HCT116 (cell line): ENCODE measurements around the gene WDHD1. TPM values are rescaled to one million over a fixed set of nuclear protein-coding genes. Genes with fewer than 3 reads are reported as not detected.

Experiments
- ATAC-seq: fragments of 200-7000 bp; cut with Tn5 transposase; 2 replicates; pipeline ENCODE4 v1.9.1; 2020; ENCODE audit warnings: mild to moderate bottlenecking, moderate library complexity
- BruUV-seq: library from RNA; stranded (reverse); fragments of 400-500 nt; replicated peaks from 2 replicates; lab custom pipeline; 2021; lab: Mats Ljungman, UMichigan
- CTCF ChIA-PET: fragments of 300-600 bp; sonication (Branson Sonifier 250); formaldehyde crosslinking; loops from one replicate; lab custom pipeline; 2021; ENCODE audit warnings: antibody characterized with exemption; lab: Charles Lee
- POLR2A ChIA-PET: fragments of 300-600, 350-600 bp; sonication (Branson Sonifier 250); formaldehyde crosslinking; loops from one replicate; lab custom pipeline; 2021; ENCODE audit warnings: antibody characterized with exemption; lab: Charles Lee
- RAD21 ChIA-PET, 2 experiments: fragments of 300-600 bp; sonication (Branson Sonifier 250); formaldehyde crosslinking; loops; one replicate each; lab custom pipeline; 2023; ENCODE audit warnings: low total read pairs in 2 of 2; ENCODE audit not compliant: uncharacterized antibody in 2 of 2, unreplicated experiment in 2 of 2, low non-redundant PET in 1 of 2; lab: Charles Lee
- DNase-seq: peaks from one replicate; pipeline ENCODE4 v3.0.0-alpha.2; 2010; ENCODE audit warnings: low read depth, low spot score
- H2AFZ ChIP-seq: fragments of 200-600 bp; shearing (Covaris generic), sonication (generic); 2 replicates; pipeline ENCODE4 v1.6.1; 2017; ENCODE audit warnings: low read depth, mixed run types, mixed read lengths, antibody characterized with exemption, low read length; ENCODE audit not compliant: poor library complexity, severe bottlenecking
- H3K27ac ChIP-seq: 2 replicates; pipeline ENCODE4 v1.5.1; 2012; ENCODE audit warnings: low read depth, low read length
- H3K27me3 ChIP-seq: fragments of 200-600 bp; sonication (generic); 2 replicates; pipeline ENCODE4 v1.6.1; 2016; ENCODE audit warnings: mixed run types, low read length, mixed read lengths; ENCODE audit not compliant: insufficient read depth
- H3K36me3 ChIP-seq, 2 experiments: fragments of 200-500 bp in 1 of 2; fragments of 200-600 bp in 1 of 2; sonication (Bioruptor generic) in 1 of 2; sonication (generic) in 1 of 2; 2 replicates each; pipeline versions ENCODE4 v1.5.1 to v1.6.1; 2014 to 2016; ENCODE audit warnings: low read length in 2 of 2, inconsistent platforms in 1 of 2, mixed read lengths in 1 of 2, mixed run types in 1 of 2; ENCODE audit not compliant: insufficient read depth in 2 of 2, control insufficient read depth in 1 of 2
- H3K4me1 ChIP-seq, 2 experiments: fragments of 200-600 bp in 1 of 2; sonication (generic) in 1 of 2; 2 replicates each; pipeline versions ENCODE4 v1.5.1 to v1.6.1; 2012 to 2017; ENCODE audit warnings: low read length in 2 of 2, inconsistent platforms in 1 of 2, mild to moderate bottlenecking in 1 of 2, mixed read lengths in 1 of 2, mixed run types in 1 of 2, moderate library complexity in 1 of 2; ENCODE audit not compliant: insufficient read depth in 2 of 2, control insufficient read depth in 1 of 2
- H3K4me2 ChIP-seq: fragments of 200-600 bp; sonication (generic); 2 replicates; pipeline ENCODE4 v1.6.1; 2017; ENCODE audit warnings: mixed run types, low read length, mixed read lengths
- H3K4me3 ChIP-seq, 2 experiments: fragments of 200-600 bp in 1 of 2; sonication (generic) in 1 of 2; replicated peaks in 1 of 2; 2 replicates each; pipeline ENCODE4 v1.5.1; 2011 to 2016; ENCODE audit warnings: low read length in 2 of 2, control low read depth in 1 of 2, low read depth in 1 of 2, mild to moderate bottlenecking in 1 of 2, mixed read lengths in 1 of 2, mixed run types in 1 of 2
- H3K79me2 ChIP-seq: fragments of 200-600 bp; sonication (generic); 2 replicates; pipeline ENCODE4 v1.6.1; 2017; ENCODE audit warnings: mild to moderate bottlenecking, mixed run types, low read length, moderate library complexity, mixed read lengths; ENCODE audit not compliant: insufficient read depth
- H3K9ac ChIP-seq: fragments of 200-600 bp; sonication (generic); 2 replicates; pipeline ENCODE4 v1.6.1; 2016; ENCODE audit warnings: low read length, mixed read lengths
- H3K9me2 ChIP-seq: fragments of 200-600 bp; sonication (generic), shearing (Covaris generic); 2 replicates; pipeline ENCODE4 v1.6.1; 2017; ENCODE audit warnings: mixed run types, mild to moderate bottlenecking, moderate library complexity; ENCODE audit not compliant: insufficient read depth
- H3K9me3 ChIP-seq, 2 experiments: fragments of 200-500 bp in 1 of 2; fragments of 200-600 bp in 1 of 2; sonication (Bioruptor generic) in 1 of 2; sonication (generic) in 1 of 2; 2 replicates each; pipeline ENCODE4 v1.6.1; 2014 to 2017; ENCODE audit warnings: low read length in 2 of 2, mixed read lengths in 2 of 2, inconsistent platforms in 1 of 2, low read depth in 1 of 2, mild to moderate bottlenecking in 1 of 2, mixed run types in 1 of 2, moderate library complexity in 1 of 2; ENCODE audit not compliant: control insufficient read depth in 1 of 2, insufficient read depth in 1 of 2
- H4K20me1 ChIP-seq: fragments of 200-600 bp; sonication (generic), shearing (Covaris generic); 2 replicates; pipeline ENCODE4 v1.6.1; 2017; ENCODE audit warnings: mixed run types, mild to moderate bottlenecking, moderate library complexity; ENCODE audit not compliant: insufficient read depth
- ATF3 ChIP-seq: IDR thresholded peaks from 2 replicates; pipeline ENCODE4 v1.6.1; 2012
- CTCF ChIP-seq, 3 experiments: fragments of 200-600 bp in 1 of 3; sonication (generic) in 1 of 3; IDR thresholded peaks in 2 of 3; conservative IDR thresholded peaks in 1 of 3; 2 replicates each; pipeline ENCODE4 v1.5.1; 2012 to 2017; ENCODE audit warnings: low read depth in 2 of 3, low read length in 2 of 3, antibody characterized with exemption in 1 of 3, borderline replicate concordance in 1 of 3, control low read depth in 1 of 3, mild to moderate bottlenecking in 1 of 3, mixed read lengths in 1 of 3, mixed run types in 1 of 3, moderate library complexity in 1 of 3; ENCODE audit not compliant: insufficient read depth in 1 of 3
- ELF1 ChIP-seq: IDR thresholded peaks from 2 replicates; pipeline ENCODE4 v1.6.1; 2012; ENCODE audit warnings: low read depth, borderline replicate concordance
- EZH2phosphoT487 ChIP-seq: fragments of 200-600 bp; IDR thresholded peaks from 2 replicates; pipeline ENCODE4 v1.6.1; 2018; ENCODE audit warnings: antibody characterized with exemption, borderline replicate concordance
- POLR2AphosphoS5 ChIP-seq: IDR thresholded peaks from 2 replicates; pipeline ENCODE4 v1.6.1; 2011; ENCODE audit warnings: mild to moderate bottlenecking, low read depth, low read length, moderate library complexity
- RAD21 ChIP-seq: IDR thresholded peaks from 2 replicates; pipeline ENCODE4 v1.6.1; 2012; ENCODE audit warnings: low read depth, mild to moderate bottlenecking
- REST ChIP-seq: IDR thresholded peaks from 2 replicates; pipeline ENCODE4 v1.6.1; 2012; ENCODE audit warnings: low read depth
- intact Hi-C: fragments of 100-400 bp; cut with micrococcal nuclease; formaldehyde crosslinking; loops from 2 replicates; pipeline ENCODE4 v1.10.0; 2022
- total RNA-seq: library from RNA; stranded (reverse); gene quantifications from one replicate; pipeline ENCODE4 v1.2.1, GENCODE V29; 2021; ENCODE audit not compliant: unreplicated experiment

Gene WDHD1
- total RNA-seq, 1 experiment from 2014 or later = 44.3 TPM

- DNase-seq = peak; percentile 39
- Histone ChIP-seq H4K20me1 (no peaks in the 10 kb centered on the region), H3K9me2 (no peaks in the 10 kb centered on the region), H3K79me2 (no peaks in the 10 kb centered on the region), H3K36me3 (no peaks in the 10 kb centered on the region), H2AFZ (no peak overlapping the region), H3K27me3 (no peaks in the 10 kb centered on the region), H3K9me3 (no peaks in the 10 kb centered on the region), H3K4me3 (no peak overlapping the region), H3K4me2 (no peak overlapping the region), H3K27ac (no peak overlapping the region), H3K9ac (no peak overlapping the region), H3K4me1 (no peaks in the 10 kb centered on the region)
- peak; percentile 80 for ATAC-seq
- CTCF ChIA-PET = no interaction called here
- TF ChIP-seq ELF1 (no peak), CTCF (IDR thresholded peaks at IDR 0.05 in 2 of 3, conservative IDR thresholded peaks at IDR 0.05 in 1 of 3; ENCODE audit: borderline replicate concordance in 1 of 3, insufficient read depth in 1 of 3, low read depth in 2 of 3, low read length in 2 of 3) (peak; percentile 30 to 83 (median 78); a peak in 5 of 6 replicates), RAD21 (peak; percentile 48)
- RAD21 ChIA-PET = no interaction called here
- intact Hi-C loops = loop anchor here (2.0 kb wide), 1 partner anchor 328 kb away; no protein-coding TSS in a partner anchor
- POLR2A ChIA-PET = no interaction called here
- BruUV-seq = no TSS peak
These were observed 133.6 kb downstream of the WDHD1 start for GRCh38 chr14:54893151-54893760.

GRCh38 chr14:54891471-54892245 lies 135.2 kb downstream of the WDHD1 start:
- Histone ChIP-seq H3K36me3 (no peaks in the 10 kb centered on the region), H2AFZ (no peak overlapping the region), H4K20me1 (no peaks in the 10 kb centered on the region), H3K27ac (no peak overlapping the region), H3K9ac (no peak overlapping the region), H3K4me3 (no peak overlapping the region), H3K9me3 (no peaks in the 10 kb centered on the region), H3K4me2 (no peak overlapping the region), H3K27me3 (no peaks in the 10 kb centered on the region), H3K4me1 (no peaks in the 10 kb centered on the region), H3K9me2 (no peaks in the 10 kb centered on the region), H3K79me2 (no peaks in the 10 kb centered on the region; the same call in 1 of the 2 replicates)
- ChIA-PET POLR2A (no interaction called here), CTCF (interaction anchor here (1.3 kb wide), 1 partner anchor 13 kb away, joined by 3 read pairs; no protein-coding TSS in a partner anchor), RAD21 (no interaction called here)
- intact Hi-C loops = loop anchor here (2.0 kb wide), 1 partner anchor 327 kb away; no protein-coding TSS in a partner anchor
- no TSS peak for BruUV-seq
- DNase-seq (no peak), ATAC-seq (no peak)
- TF ChIP-seq CTCF (IDR thresholded peaks at IDR 0.05 in 2 of 3, conservative IDR thresholded peaks at IDR 0.05 in 1 of 3; ENCODE audit: borderline replicate concordance in 1 of 3, insufficient read depth in 1 of 3, low read depth in 2 of 3, low read length in 2 of 3) (no peak), EZH2phosphoT487 (no peak), RAD21 (no peak), ATF3 (no peak), REST (no peak), POLR2AphosphoS5 (no peak)
